ENCODE data around the gene VTI1A. TPM values are rescaled to one million over a fixed set of nuclear protein-coding genes. Genes with fewer than 3 reads are reported as not detected.
A peak's percentile ranks its signal among the peaks of the same experiment; 100 is the strongest.

VTI1A gene
- total and polyA plus RNA-seq, 2 of the 4 experiments (the other 2 are of a cell fraction): 9.7 to 24.9 TPM

DNA sequence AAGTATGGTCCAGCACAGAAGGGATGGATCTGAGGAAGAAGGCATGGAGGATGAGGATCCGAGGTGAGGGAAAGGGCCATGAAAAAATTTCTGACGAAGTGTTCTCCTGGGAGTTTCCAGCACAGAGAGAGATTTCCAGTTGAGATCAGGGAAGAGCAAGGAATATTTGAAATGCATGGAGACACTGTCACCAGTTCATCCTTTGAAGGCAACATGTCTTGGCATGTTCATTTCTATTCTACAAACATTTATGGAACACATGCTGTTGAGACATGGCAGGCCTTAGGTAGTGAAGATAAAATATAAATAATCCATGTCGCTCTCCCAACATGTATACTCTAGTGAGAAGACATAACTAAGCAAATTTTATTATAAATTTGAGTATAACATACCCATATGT is 269.1 kb downstream of the VTI1A start:
- peak overlapping the region; percentile 49 for H3K18ac ChIP-seq (ENCODE audit: low read depth, low read length)
- H3K36me3 ChIP-seq (ENCODE audit: control insufficient read depth, insufficient read depth, low read length): no peaks in the 10 kb centered on the region
- dilution Hi-C loops (cut with HindIII; ENCODE audit: low sequenced_read_pairs, unreplicated experiment): no loop called here
- H2AK9ac ChIP-seq (replicated peaks; ENCODE audit: low read depth, low read length, poor library complexity): no peak overlapping the region
- H3K23ac ChIP-seq (ENCODE audit: low read depth, low read length): no peak overlapping the region
- no peak overlapping the region for H2BK120ac ChIP-seq (ENCODE audit: low read depth, low read length)
- H4K91ac ChIP-seq (ENCODE audit: insufficient read depth, low read depth, low read length): no peak overlapping the region
- no peaks in the 10 kb centered on the region for H3K79me1 ChIP-seq (ENCODE audit: low read depth in 1 of 2, low read length in 2 of 2)
- peaks cover 9% of the 10 kb centered on the region for H3K4me1 ChIP-seq (ENCODE audit: control insufficient read depth, insufficient read depth, low read length)
- intact Hi-C loops (cut with micrococcal nuclease): no loop called here
- ATAC-seq (ENCODE audit: low read depth): no peak
- no peak overlapping the region for H4K8ac ChIP-seq (ENCODE audit: low read depth in 2 of 2, low read length in 2 of 2)
- no peak overlapping the region for H3K9ac ChIP-seq (ENCODE audit: low read depth, low read length)
- no peak overlapping the region for H3K14ac ChIP-seq (replicated peaks; ENCODE audit: low read depth, low read length)
- no peaks in the 10 kb centered on the region for H4K20me1 ChIP-seq (ENCODE audit: insufficient read depth, low read length)
- CTCF ChIA-PET: no interaction called here
- no peak overlapping the region for H3K27ac ChIP-seq (ENCODE audit: insufficient read depth, low read length)
- H3K9me3 ChIP-seq (ENCODE audit: control insufficient read depth, insufficient read depth, low read length): no peaks in the 10 kb centered on the region
- no peak overlapping the region for H2AK5ac ChIP-seq (ENCODE audit: low read depth, low read length)
- H3K56ac ChIP-seq (ENCODE audit: extremely low read depth, insufficient read depth, low read length): no peak overlapping the region
- 100% methylated on average over 1 of the region's 3 CpGs; no CpG with 5 or more reads in 1 of the 2 experiments for WGBS, 2 experiments (ENCODE audit: extremely low coverage in 2 of 2, insufficient read length in 1 of 2)
- H3K4me3 ChIP-seq (ENCODE audit: insufficient read depth, low read depth, low read length): no peak overlapping the region
- no peak overlapping the region for H3K4me2 ChIP-seq (ENCODE audit: low read depth, low read length)
- peak overlapping the region; percentile 12; the same call in 1 of the 2 replicates for H4K5ac ChIP-seq (ENCODE audit: low read depth, low read length)
- H3K27me3 ChIP-seq (ENCODE audit: control insufficient read depth, insufficient read depth, low read length): no peaks in the 10 kb centered on the region
- no peak overlapping the region; the same call in 1 of the 2 replicates for H2BK20ac ChIP-seq (ENCODE audit: low read depth, low read length)
- no TSS peak for BruUV-seq (replicated peaks)
- no peak overlapping the region for H3K4ac ChIP-seq (ENCODE audit: low read depth, low read length)
- DNase-seq: no peak
- H2AFZ ChIP-seq (replicated peaks; ENCODE audit: low read length, poor library complexity): no peak overlapping the region
- TF ChIP-seq SMC3 (IDR thresholded peaks at IDR 0.05; ENCODE audit: low read depth, low read length) (no peak), RFX5 (IDR thresholded peaks at IDR 0.05; ENCODE audit: low read depth, low read length) (no peak), ELK1 (IDR thresholded peaks at IDR 0.05; ENCODE audit: borderline replicate concordance, low read depth, low read length) (no peak), CTCF (conservative IDR thresholded peaks at IDR 0.05; ENCODE audit: low read depth, low read length) (no peak), MAFK (IDR thresholded peaks at IDR 0.05; ENCODE audit: low read depth, low read length) (no peak), MAZ (IDR thresholded peaks at IDR 0.05; ENCODE audit: borderline replicate concordance, low read depth, low read length) (no peak), POLR2A (IDR thresholded peaks at IDR 0.05; ENCODE audit: low read depth, low read length) (no peak), BHLHE40 (IDR thresholded peaks at IDR 0.05; ENCODE audit: low read depth, low read length) (no peak), RAD21 (IDR thresholded peaks at IDR 0.05; ENCODE audit: low read length) (no peak)
- no peak overlapping the region for H2BK15ac ChIP-seq (ENCODE audit: low read depth, low read length)
- H3K9me1 ChIP-seq (ENCODE audit: insufficient read depth, low read length): 0 out of 2 replicates have a peak, but pooled peaks cover 7% of the 10 kb centered on the region
- peak overlapping the region; percentile 45 for H2BK5ac ChIP-seq (ENCODE audit: low read depth, low read length, poor library complexity, severe bottlenecking)
- in situ Hi-C loops (cut with MboI; ENCODE audit: low sequenced_read_pairs): loop anchor here (25.0 kb wide), 1 partner anchor 671 kb away; no protein-coding TSS in a partner anchor
- POLR2A ChIA-PET (ENCODE audit: unreplicated experiment): interaction anchor here (0.5 kb wide), 1 partner anchor 28 kb away, joined by 3 read pairs; no protein-coding TSS in a partner anchor

Measured in IMR-90 (cell line).